ENCODE data around the gene SMIM35. TPM values are rescaled to one million over a fixed set of nuclear protein-coding genes. Genes with fewer than 3 reads are reported as not detected.
A peak's percentile ranks its signal among the peaks of the same experiment; 100 is the strongest.

Gene SMIM35
- not detected in 2 replicates for total RNA-seq (2014; rRNA removed; shearing (Covaris generic))

- DNase-seq (ENCODE audit: low read depth): no peak
These were observed at the start of gene SMIM35 for GRCh38 chr11:118086913-118087768. TSS of gene SMIM35 (minus strand) at chr11:118086963. CDS start at chr11:118086757, 206 bp downstream.

GRCh38 chr11:118136341-118136740, 49.6 kb upstream of the SMIM35 start:
- DNase-seq (ENCODE audit: low read depth): no peak

- no peak for DNase-seq (ENCODE audit: low read depth)
These were observed 49.0 kb upstream of the SMIM35 start for GRCh38 chr11:118135796-118136165.

- no peak for DNase-seq (ENCODE audit: low read depth)
These were observed 48.5 kb upstream of the SMIM35 start for GRCh38 chr11:118135051-118135795.

GRCh38 chr11:118133816-118134215, 47.1 kb upstream of the SMIM35 start:
- no peak for DNase-seq (ENCODE audit: low read depth)

GRCh38 chr11:118132385-118133151, 45.8 kb upstream of the SMIM35 start:
- DNase-seq (ENCODE audit: low read depth): no peak

- DNase-seq (ENCODE audit: low read depth): peak; percentile 20
These were observed 42.9 kb upstream of the SMIM35 start for GRCh38 chr11:118129471-118130172.

- DNase-seq (ENCODE audit: low read depth): no peak
These were observed 42.1 kb upstream of the SMIM35 start for GRCh38 chr11:118128721-118129470.

GRCh38 chr11:118128310-118128709, 41.5 kb upstream of the SMIM35 start:
- DNase-seq (ENCODE audit: low read depth): no peak

GRCh38 chr11:118126082-118126838, 39.5 kb upstream of the SMIM35 start:
- DNase-seq (ENCODE audit: low read depth): peak; percentile 64

GRCh38 chr11:118124929-118125535, 38.3 kb upstream of the SMIM35 start:
- no peak for DNase-seq (ENCODE audit: low read depth)

GRCh38 chr11:118120793-118121192, 34.0 kb upstream of the SMIM35 start:
- no peak for DNase-seq (ENCODE audit: low read depth)

GRCh38 chr11:118117790-118118601, 31.2 kb upstream of the SMIM35 start:
- DNase-seq (ENCODE audit: low read depth): no peak

GRCh38 chr11:118115048-118115447, 28.3 kb upstream of the SMIM35 start:
- DNase-seq (ENCODE audit: low read depth): no peak

- DNase-seq (ENCODE audit: low read depth): no peak
These were observed 27.5 kb upstream of the SMIM35 start for GRCh38 chr11:118114266-118114665.

GRCh38 chr11:118112711-118113430, 26.1 kb upstream of the SMIM35 start:
- no peak for DNase-seq (ENCODE audit: low read depth)

GRCh38 chr11:118111744-118112035, 24.9 kb upstream of the SMIM35 start:
- DNase-seq (ENCODE audit: low read depth): no peak

- no peak for DNase-seq (ENCODE audit: low read depth)
These were observed 24.4 kb upstream of the SMIM35 start for GRCh38 chr11:118111019-118111743.

Measured in M059J (cell line).